ENCODE data around the gene CDYL. TPM values are rescaled to one million over a fixed set of nuclear protein-coding genes. Genes with fewer than 3 reads are reported as not detected.
"Not testable (repeated sequence)": the region's sequence is repeated elsewhere in the genome, so short reads cannot be mapped to it uniquely, and the experiment has no call there.

Gene CDYL
- total RNA-seq, 1 experiment from 2014 or later, result 23.2 TPM

- no peak for DNase-seq (ENCODE audit: low read depth)
Measured at GRCh38 chr6:4844108-4844507, 67.9 kb downstream of the CDYL start.

- DNase-seq (ENCODE audit: low read depth), result no peak
Measured at GRCh38 chr6:4846387-4846786, 70.2 kb downstream of the CDYL start.

GRCh38 chr6:4848382-4849068, 72.3 kb downstream of the CDYL start:
- DNase-seq (ENCODE audit: low read depth), result no peak

GRCh38 chr6:4849226-4850022, 73.2 kb downstream of the CDYL start:
- DNase-seq (ENCODE audit: low read depth), result no peak

- no peak for DNase-seq (ENCODE audit: low read depth)
Measured at GRCh38 chr6:4851035-4851434, 74.8 kb downstream of the CDYL start.

- DNase-seq (ENCODE audit: low read depth), result not testable (repeated sequence)
Measured at GRCh38 chr6:4852186-4852585, 76.0 kb downstream of the CDYL start.

GRCh38 chr6:4852938-4853337, 76.7 kb downstream of the CDYL start:
- DNase-seq (ENCODE audit: low read depth), result no peak

GRCh38 chr6:4853349-4853748, 77.1 kb downstream of the CDYL start:
- DNase-seq (ENCODE audit: low read depth), result no peak

GRCh38 chr6:4853782-4854511, 77.7 kb downstream of the CDYL start:
- DNase-seq (ENCODE audit: low read depth), result no peak

- DNase-seq (ENCODE audit: low read depth), result no peak
Measured at GRCh38 chr6:4856785-4857184, 80.6 kb downstream of the CDYL start.

GRCh38 chr6:4858194-4859015, 82.2 kb downstream of the CDYL start:
- DNase-seq (ENCODE audit: low read depth), result no peak

GRCh38 chr6:4860387-4860786, 84.2 kb downstream of the CDYL start:
- no peak for DNase-seq (ENCODE audit: low read depth)

- DNase-seq (ENCODE audit: low read depth), result no peak
Measured at GRCh38 chr6:4861564-4861963, 85.4 kb downstream of the CDYL start.

GRCh38 chr6:4864519-4864918, 88.3 kb downstream of the CDYL start:
- DNase-seq (ENCODE audit: low read depth), result no peak

- not testable (repeated sequence) for DNase-seq (ENCODE audit: low read depth)
Measured at GRCh38 chr6:4865006-4865405, 88.8 kb downstream of the CDYL start.

GRCh38 chr6:4870821-4871494, 94.8 kb downstream of the CDYL start:
- DNase-seq (ENCODE audit: low read depth), result peak; percentile 30

- no peak for DNase-seq (ENCODE audit: low read depth)
Measured at GRCh38 chr6:4871825-4872224, 95.6 kb downstream of the CDYL start.

GRCh38 chr6:4872841-4873240, 96.6 kb downstream of the CDYL start:
- no peak for DNase-seq (ENCODE audit: low read depth)

GRCh38 chr6:4873928-4874327, 97.7 kb downstream of the CDYL start:
- no peak for DNase-seq (ENCODE audit: low read depth)

GRCh38 chr6:4879741-4880275, 103.6 kb downstream of the CDYL start:
- no peak for DNase-seq (ENCODE audit: low read depth)

- DNase-seq (ENCODE audit: low read depth), result no peak
Measured at GRCh38 chr6:4880363-4880762, 104.2 kb downstream of the CDYL start.
